DND-41 (cell line): ENCODE data around the gene SKAP1.

ENCODE experiments used
- ATAC-seq: fragments of 200-7000 bp; cut with Tn5 transposase; 3 replicates; pipeline ENCODE4 v1.9.1; 2021; ENCODE audit warnings: low read depth; ENCODE audit not compliant: insufficient read depth
- DNase-seq: peaks from one replicate; pipeline ENCODE4 v3.0.0-alpha.2; 2020
- H2AFZ ChIP-seq: 2 replicates; pipeline ENCODE4 v1.6.0; 2012; ENCODE audit warnings: low read depth, low read length
- H3K27ac ChIP-seq: 2 replicates; pipeline ENCODE4 v1.5.1; 2012; ENCODE audit warnings: low read length, inconsistent platforms
- H3K27me3 ChIP-seq: fragments of 200-600 bp; sonication (generic); 2 replicates; pipeline ENCODE4 v1.6.0; 2012; ENCODE audit warnings: low read length, mild to moderate bottlenecking, inconsistent platforms; ENCODE audit not compliant: insufficient read depth, poor library complexity
- H3K36me3 ChIP-seq: 2 replicates; pipeline ENCODE4 v1.5.1; 2012; ENCODE audit warnings: low read length, inconsistent platforms; ENCODE audit not compliant: insufficient read depth
- H3K4me1 ChIP-seq: 2 replicates; pipeline ENCODE4 v1.5.1; 2012; ENCODE audit warnings: mild to moderate bottlenecking, low read length; ENCODE audit not compliant: insufficient read depth
- H3K4me2 ChIP-seq: 2 replicates; pipeline ENCODE4 v1.6.0; 2012; ENCODE audit warnings: mild to moderate bottlenecking, moderate library complexity, low read length, inconsistent platforms; ENCODE audit not compliant: insufficient read depth
- H3K4me3 ChIP-seq, 2 experiments: fragments of 200-600 bp in 1 of 2; shearing (Covaris generic) in 1 of 2; 2 replicates each; pipeline ENCODE4 v1.5.1; 2012 to 2016; ENCODE audit warnings: inconsistent platforms in 2 of 2, low read length in 2 of 2, mild to moderate bottlenecking in 2 of 2, low read depth in 1 of 2, moderate library complexity in 1 of 2
- H3K79me2 ChIP-seq: 2 replicates; pipeline ENCODE4 v1.6.0; 2012; ENCODE audit warnings: low read length, inconsistent platforms; ENCODE audit not compliant: insufficient read depth
- H3K9ac ChIP-seq: 2 replicates; pipeline ENCODE4 v1.6.0; 2012; ENCODE audit warnings: low read depth, mild to moderate bottlenecking, inconsistent platforms, low read length, moderate library complexity
- H3K9me3 ChIP-seq: 2 replicates; pipeline ENCODE4 v1.5.1; 2012; ENCODE audit warnings: low read length, moderate library complexity, mild to moderate bottlenecking, inconsistent platforms; ENCODE audit not compliant: insufficient read depth, severe bottlenecking
- H4K20me1 ChIP-seq: 2 replicates; pipeline ENCODE4 v1.6.0; 2012; ENCODE audit warnings: low read length; ENCODE audit not compliant: insufficient read depth
- CTCF ChIP-seq: IDR thresholded peaks from 2 replicates; pipeline ENCODE4 v1.5.1; 2012; ENCODE audit warnings: borderline replicate concordance, low read length, moderate library complexity, mild to moderate bottlenecking; ENCODE audit not compliant: poor library complexity, severe bottlenecking; ENCODE audit errors: extremely low read depth
- EZH2 ChIP-seq: IDR thresholded peaks from 3 replicates; pipeline ENCODE4 v1.6.1; 2012; ENCODE audit warnings: borderline replicate concordance, low read depth, mild to moderate bottlenecking, moderate library complexity, low read length, inconsistent platforms; ENCODE audit not compliant: severe bottlenecking

The SKAP1 gene

GRCh38 chr17:48438516-48439061 is 8.6 kb upstream of the SKAP1 start:
- Histone ChIP-seq H3K27me3 (peaks cover 53% of the 10 kb centered on the region), H3K36me3 (no peaks in the 10 kb centered on the region), H3K27ac (no peak overlapping the region), H4K20me1 (peaks cover 42% of the 10 kb centered on the region; the same call in 1 of the 2 replicates), H3K4me3 (no peak overlapping the region), H3K9ac (no peak overlapping the region), H3K4me2 (no peak overlapping the region), H3K9me3 (no peaks in the 10 kb centered on the region), H3K79me2 (no peaks in the 10 kb centered on the region), H3K4me1 (peaks cover 28% of the 10 kb centered on the region), H2AFZ (no peak overlapping the region)
- DNase-seq (no peak), ATAC-seq (no peak)
- no peak for TF ChIP-seq CTCF

- Histone ChIP-seq H3K4me2 (no peak overlapping the region), H2AFZ (no peak overlapping the region), H3K9ac (no peak overlapping the region), H4K20me1 (peaks cover 43% of the 10 kb centered on the region), H3K4me3 (no peak overlapping the region), H3K4me1 (no peaks in the 10 kb centered on the region), H3K9me3 (no peaks in the 10 kb centered on the region), H3K36me3 (no peaks in the 10 kb centered on the region), H3K27me3 (peaks cover 83% of the 10 kb centered on the region), H3K79me2 (no peaks in the 10 kb centered on the region), H3K27ac (no peak overlapping the region)
- ATAC-seq (no peak), DNase-seq (no peak)
- TF ChIP-seq CTCF (no peak), EZH2 (no peak)
Observed at GRCh38 chr17:48433896-48434295, 3.9 kb upstream of the SKAP1 start.

GRCh38 chr17:48432820-48433775 is 3.1 kb upstream of the SKAP1 start:
- Histone ChIP-seq H3K79me2 (no peaks in the 10 kb centered on the region), H3K27ac (no peak overlapping the region), H3K27me3 (peaks cover 82% of the 10 kb centered on the region), H3K4me2 (no peak overlapping the region), H3K4me1 (no peaks in the 10 kb centered on the region), H3K36me3 (no peaks in the 10 kb centered on the region), H3K9me3 (no peaks in the 10 kb centered on the region), H3K9ac (no peak overlapping the region), H3K4me3 (no peak overlapping the region), H4K20me1 (peaks cover 37% of the 10 kb centered on the region), H2AFZ (no peak overlapping the region)
- ATAC-seq = no peak
- no peak for DNase-seq
- TF ChIP-seq CTCF (no peak), EZH2 (no peak)
